IPS-NIHi7 (cell line): ENCODE results near the gene SORL1.
"Not testable (repeated sequence)": the region's sequence is repeated elsewhere in the genome, so short reads cannot be mapped to it uniquely, and the experiment has no call there.

Experiments
- DNase-seq: peaks from one replicate; pipeline ENCODE4 v3.0.0; 2012; ENCODE audit warnings: mixed read lengths; ENCODE audit errors: extremely low spot score

SORL1 gene

GRCh38 chr11:121626980-121627379 lies 174.9 kb downstream of the SORL1 start:
- no peak for DNase-seq

- DNase-seq: no peak
Observed at GRCh38 chr11:121630041-121630440, 177.9 kb downstream of the SORL1 start.

GRCh38 chr11:121631456-121631855 lies 179.3 kb downstream of the SORL1 start:
- no peak for DNase-seq

- no peak for DNase-seq
Observed at GRCh38 chr11:121634273-121634672, 182.2 kb downstream of the SORL1 start.

- DNase-seq: no peak
Observed at GRCh38 chr11:121634889-121635288, 182.8 kb downstream of the SORL1 start.

- no peak for DNase-seq
Observed at GRCh38 chr11:121636081-121636799, 184.1 kb downstream of the SORL1 start.

GRCh38 chr11:121636800-121637176 lies 184.7 kb downstream of the SORL1 start:
- DNase-seq: no peak

- not testable (repeated sequence) for DNase-seq
Observed at GRCh38 chr11:121637587-121637986, 185.5 kb downstream of the SORL1 start.

- DNase-seq: peak; percentile 45
Observed at GRCh38 chr11:121643479-121644186, 191.5 kb downstream of the SORL1 start.

- DNase-seq: no peak
Observed at GRCh38 chr11:121644187-121644512, 192.0 kb downstream of the SORL1 start.

GRCh38 chr11:121645001-121645400 lies 192.9 kb downstream of the SORL1 start:
- no peak for DNase-seq

GRCh38 chr11:121645596-121645995 lies 193.5 kb downstream of the SORL1 start:
- DNase-seq: no peak

GRCh38 chr11:121648306-121648705 lies 196.2 kb downstream of the SORL1 start:
- no peak for DNase-seq

GRCh38 chr11:121649798-121650197 lies 197.7 kb downstream of the SORL1 start:
- DNase-seq: no peak

- DNase-seq: no peak
Observed at GRCh38 chr11:121650351-121651256, 198.5 kb downstream of the SORL1 start.

GRCh38 chr11:121651257-121651605 lies 199.1 kb downstream of the SORL1 start:
- DNase-seq: no peak

- DNase-seq: peak; percentile 46
Observed at GRCh38 chr11:121652971-121653370, 200.9 kb downstream of the SORL1 start.

GRCh38 chr11:121654259-121654842 lies 202.2 kb downstream of the SORL1 start:
- no peak for DNase-seq

GRCh38 chr11:121654843-121655536 lies 202.9 kb downstream of the SORL1 start:
- DNase-seq: no peak

GRCh38 chr11:121655537-121656327 lies 203.6 kb downstream of the SORL1 start:
- DNase-seq: peak; percentile 93
